ENCODE results near the gene NEDD4L. TPM values are rescaled to one million over a fixed set of nuclear protein-coding genes. Genes with fewer than 3 reads are reported as not detected.

The NEDD4L gene
- polyA plus RNA-seq, 2 donors: 10.8 to 14.1 TPM

GRCh38 chr18:58285449-58286130 lies 241.6 kb downstream of the NEDD4L start:
- Histone ChIP-seq H3K4me3 (ENCODE audit: low read depth in 1 of 2, low read length in 2 of 2) (no peak overlapping the region), H3K27ac (ENCODE audit: low read depth in 2 of 2, low read length in 1 of 2) (no peak overlapping the region), H3K27me3 (ENCODE audit: control insufficient read depth in 1 of 2, insufficient read depth in 2 of 2, low read length in 2 of 2) (no peaks in the 10 kb centered on the region), H3K9me3 (ENCODE audit: control insufficient read depth in 2 of 2, insufficient read depth in 1 of 2, low read depth in 1 of 2, low read length in 1 of 2) (no peaks in the 10 kb centered on the region), H3K4me1 (ENCODE audit: control insufficient read depth in 2 of 2, insufficient read depth in 2 of 2, low read length in 1 of 2) (no peaks in the 10 kb centered on the region), H3K36me3 (ENCODE audit: control insufficient read depth in 2 of 2, insufficient read depth in 2 of 2, low read length in 1 of 2) (no peaks in the 10 kb centered on the region)
- 61 to 71% methylated on average over 4 of the region's 4 CpGs for WGBS, 2 donors

GRCh38 chr18:58286632-58287352 lies 242.8 kb downstream of the NEDD4L start:
- Histone ChIP-seq H3K27ac (ENCODE audit: low read depth in 2 of 2, low read length in 1 of 2) (no peak overlapping the region), H3K9me3 (ENCODE audit: control insufficient read depth in 2 of 2, insufficient read depth in 1 of 2, low read depth in 1 of 2, low read length in 1 of 2) (no peaks in the 10 kb centered on the region), H3K4me3 (ENCODE audit: low read depth in 1 of 2, low read length in 2 of 2) (no peak overlapping the region), H3K4me1 (ENCODE audit: control insufficient read depth in 2 of 2, insufficient read depth in 2 of 2, low read length in 1 of 2) (no peaks in the 10 kb centered on the region), H3K36me3 (ENCODE audit: control insufficient read depth in 2 of 2, insufficient read depth in 2 of 2, low read length in 1 of 2) (no peaks in the 10 kb centered on the region), H3K27me3 (ENCODE audit: control insufficient read depth in 1 of 2, insufficient read depth in 2 of 2, low read length in 2 of 2) (no peaks in the 10 kb centered on the region)
- 70 to 83% methylated on average over 4 of the region's 4 CpGs for WGBS, 2 donors

- 53 to 77% methylated on average over 11 of the region's 11 CpGs for WGBS, 2 donors
- no peaks in the 10 kb centered on the region for H3K27me3 ChIP-seq (ENCODE audit: control insufficient read depth in 1 of 2, insufficient read depth in 2 of 2, low read length in 2 of 2)
- no peaks in the 10 kb centered on the region for H3K4me1 ChIP-seq (ENCODE audit: control insufficient read depth in 2 of 2, insufficient read depth in 2 of 2, low read length in 1 of 2)
- no peak overlapping the region for H3K4me3 ChIP-seq (ENCODE audit: low read depth in 1 of 2, low read length in 2 of 2)
- H3K9me3 ChIP-seq (ENCODE audit: control insufficient read depth in 2 of 2, insufficient read depth in 1 of 2, low read depth in 1 of 2, low read length in 1 of 2): no peaks in the 10 kb centered on the region
- no peaks in the 10 kb centered on the region for H3K36me3 ChIP-seq (ENCODE audit: control insufficient read depth in 2 of 2, insufficient read depth in 2 of 2, low read length in 1 of 2)
- H3K27ac ChIP-seq (ENCODE audit: low read depth in 2 of 2, low read length in 1 of 2): no peak overlapping the region
Measured at GRCh38 chr18:58287353-58288274, 243.6 kb downstream of the NEDD4L start.

- Histone ChIP-seq H3K4me1 (ENCODE audit: control insufficient read depth in 2 of 2, insufficient read depth in 2 of 2, low read length in 1 of 2) (no peaks in the 10 kb centered on the region), H3K27me3 (ENCODE audit: control insufficient read depth in 1 of 2, insufficient read depth in 2 of 2, low read length in 2 of 2) (no peaks in the 10 kb centered on the region), H3K4me3 (ENCODE audit: low read depth in 1 of 2, low read length in 2 of 2) (no peak overlapping the region), H3K9me3 (ENCODE audit: control insufficient read depth in 2 of 2, insufficient read depth in 1 of 2, low read depth in 1 of 2, low read length in 1 of 2) (no peaks in the 10 kb centered on the region), H3K36me3 (ENCODE audit: control insufficient read depth in 2 of 2, insufficient read depth in 2 of 2, low read length in 1 of 2) (no peaks in the 10 kb centered on the region), H3K27ac (ENCODE audit: low read depth in 2 of 2, low read length in 1 of 2) (no peak overlapping the region)
- WGBS, 2 donors: 74 to 78% methylated on average over 10 of the region's 10 CpGs
Measured at GRCh38 chr18:58288921-58289797, 245.1 kb downstream of the NEDD4L start.

GRCh38 chr18:58290116-58290695 lies 246.2 kb downstream of the NEDD4L start:
- H3K27ac ChIP-seq (ENCODE audit: low read depth in 2 of 2, low read length in 1 of 2): no peak overlapping the region
- 55% methylated on average over 5 of the region's 5 CpGs for WGBS, 2 donors
- H3K4me3 ChIP-seq (ENCODE audit: low read depth in 1 of 2, low read length in 2 of 2): no peak overlapping the region
- no peaks in the 10 kb centered on the region for H3K36me3 ChIP-seq (ENCODE audit: control insufficient read depth in 2 of 2, insufficient read depth in 2 of 2, low read length in 1 of 2)
- H3K4me1 ChIP-seq (ENCODE audit: control insufficient read depth in 2 of 2, insufficient read depth in 2 of 2, low read length in 1 of 2): no peaks in the 10 kb centered on the region
- H3K27me3 ChIP-seq (ENCODE audit: control insufficient read depth in 1 of 2, insufficient read depth in 2 of 2, low read length in 2 of 2): no peaks in the 10 kb centered on the region
- no peaks in the 10 kb centered on the region for H3K9me3 ChIP-seq (ENCODE audit: control insufficient read depth in 2 of 2, insufficient read depth in 1 of 2, low read depth in 1 of 2, low read length in 1 of 2)

- H3K27ac ChIP-seq (ENCODE audit: low read depth in 2 of 2, low read length in 1 of 2): no peak overlapping the region
- no peaks in the 10 kb centered on the region for H3K9me3 ChIP-seq (ENCODE audit: control insufficient read depth in 2 of 2, insufficient read depth in 1 of 2, low read depth in 1 of 2, low read length in 1 of 2)
- H3K4me3 ChIP-seq (ENCODE audit: low read depth in 1 of 2, low read length in 2 of 2): no peak overlapping the region
- WGBS, 2 donors: 94 to 98% methylated on average over 5 of the region's 5 CpGs
- no peaks in the 10 kb centered on the region for H3K4me1 ChIP-seq (ENCODE audit: control insufficient read depth in 2 of 2, insufficient read depth in 2 of 2, low read length in 1 of 2)
- no peaks in the 10 kb centered on the region for H3K36me3 ChIP-seq (ENCODE audit: control insufficient read depth in 2 of 2, insufficient read depth in 2 of 2, low read length in 1 of 2)
- no peaks in the 10 kb centered on the region for H3K27me3 ChIP-seq (ENCODE audit: control insufficient read depth in 1 of 2, insufficient read depth in 2 of 2, low read length in 2 of 2)
Measured at GRCh38 chr18:58291131-58291530, 247.1 kb downstream of the NEDD4L start.

- 67 to 74% methylated on average over 2 of the region's 2 CpGs for WGBS, 2 donors
- Histone ChIP-seq H3K9me3 (ENCODE audit: control insufficient read depth in 2 of 2, insufficient read depth in 1 of 2, low read depth in 1 of 2, low read length in 1 of 2) (no peaks in the 10 kb centered on the region), H3K36me3 (ENCODE audit: control insufficient read depth in 2 of 2, insufficient read depth in 2 of 2, low read length in 1 of 2) (no peaks in the 10 kb centered on the region), H3K27ac (ENCODE audit: low read depth in 2 of 2, low read length in 1 of 2) (no peak overlapping the region), H3K27me3 (ENCODE audit: control insufficient read depth in 1 of 2, insufficient read depth in 2 of 2, low read length in 2 of 2) (no peaks in the 10 kb centered on the region), H3K4me1 (ENCODE audit: control insufficient read depth in 2 of 2, insufficient read depth in 2 of 2, low read length in 1 of 2) (no peaks in the 10 kb centered on the region), H3K4me3 (ENCODE audit: low read depth in 1 of 2, low read length in 2 of 2) (no peak overlapping the region)
Measured at GRCh38 chr18:58292638-58293037, 248.6 kb downstream of the NEDD4L start.

GRCh38 chr18:58297198-58297597 lies 253.2 kb downstream of the NEDD4L start:
- Histone ChIP-seq H3K9me3 (ENCODE audit: control insufficient read depth in 2 of 2, insufficient read depth in 1 of 2, low read depth in 1 of 2, low read length in 1 of 2) (no peaks in the 10 kb centered on the region), H3K4me3 (ENCODE audit: low read depth in 1 of 2, low read length in 2 of 2) (no peak overlapping the region), H3K4me1 (ENCODE audit: control insufficient read depth in 2 of 2, insufficient read depth in 2 of 2, low read length in 1 of 2) (no peaks in the 10 kb centered on the region), H3K27me3 (ENCODE audit: control insufficient read depth in 1 of 2, insufficient read depth in 2 of 2, low read length in 2 of 2) (no peaks in the 10 kb centered on the region), H3K27ac (ENCODE audit: low read depth in 2 of 2, low read length in 1 of 2) (no peak overlapping the region), H3K36me3 (ENCODE audit: control insufficient read depth in 2 of 2, insufficient read depth in 2 of 2, low read length in 1 of 2) (no peaks in the 10 kb centered on the region)
- WGBS, 2 donors: 57 to 60% methylated on average over 4 of the region's 4 CpGs

Data from esophagus (tissue), 2 donors.